GM12874 (cell line): ENCODE results near the gene GRM8.

Experiments used
- TF ChIP-seq, protein P1 (sequence below): IDR thresholded peaks from 2 replicates; pipeline ENCODE4 v1.5.1; 2011; ENCODE audit warnings: low read depth, mild to moderate bottlenecking, control low read depth, low read length, moderate library complexity; ENCODE audit not compliant: insufficient read depth

Gene GRM8

DNA sequence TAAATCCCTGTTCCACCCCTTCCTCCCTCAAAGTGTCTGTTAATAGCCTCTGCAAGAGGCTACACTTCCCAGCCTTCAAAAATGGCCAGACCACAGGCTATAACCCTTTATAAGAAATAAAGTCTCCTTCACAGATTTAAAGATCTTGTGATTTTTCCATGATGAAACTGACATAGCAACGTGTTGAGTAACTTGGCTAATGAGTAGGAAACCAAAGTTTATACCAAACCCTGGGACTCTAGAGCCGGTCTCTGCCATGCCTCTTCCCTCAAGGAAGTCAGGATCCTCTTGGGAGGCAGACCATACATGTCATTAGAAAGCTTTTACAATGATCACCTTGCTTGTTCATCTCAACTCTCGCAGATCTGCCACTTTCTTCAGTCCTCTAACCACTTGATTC is 44.4 kb downstream of the GRM8 start:
- TF ChIP-seq, protein P1, sequence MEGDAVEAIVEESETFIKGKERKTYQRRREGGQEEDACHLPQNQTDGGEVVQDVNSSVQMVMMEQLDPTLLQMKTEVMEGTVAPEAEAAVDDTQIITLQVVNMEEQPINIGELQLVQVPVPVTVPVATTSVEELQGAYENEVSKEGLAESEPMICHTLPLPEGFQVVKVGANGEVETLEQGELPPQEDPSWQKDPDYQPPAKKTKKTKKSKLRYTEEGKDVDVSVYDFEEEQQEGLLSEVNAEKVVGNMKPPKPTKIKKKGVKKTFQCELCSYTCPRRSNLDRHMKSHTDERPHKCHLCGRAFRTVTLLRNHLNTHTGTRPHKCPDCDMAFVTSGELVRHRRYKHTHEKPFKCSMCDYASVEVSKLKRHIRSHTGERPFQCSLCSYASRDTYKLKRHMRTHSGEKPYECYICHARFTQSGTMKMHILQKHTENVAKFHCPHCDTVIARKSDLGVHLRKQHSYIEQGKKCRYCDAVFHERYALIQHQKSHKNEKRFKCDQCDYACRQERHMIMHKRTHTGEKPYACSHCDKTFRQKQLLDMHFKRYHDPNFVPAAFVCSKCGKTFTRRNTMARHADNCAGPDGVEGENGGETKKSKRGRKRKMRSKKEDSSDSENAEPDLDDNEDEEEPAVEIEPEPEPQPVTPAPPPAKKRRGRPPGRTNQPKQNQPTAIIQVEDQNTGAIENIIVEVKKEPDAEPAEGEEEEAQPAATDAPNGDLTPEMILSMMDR: no peak

DNA sequence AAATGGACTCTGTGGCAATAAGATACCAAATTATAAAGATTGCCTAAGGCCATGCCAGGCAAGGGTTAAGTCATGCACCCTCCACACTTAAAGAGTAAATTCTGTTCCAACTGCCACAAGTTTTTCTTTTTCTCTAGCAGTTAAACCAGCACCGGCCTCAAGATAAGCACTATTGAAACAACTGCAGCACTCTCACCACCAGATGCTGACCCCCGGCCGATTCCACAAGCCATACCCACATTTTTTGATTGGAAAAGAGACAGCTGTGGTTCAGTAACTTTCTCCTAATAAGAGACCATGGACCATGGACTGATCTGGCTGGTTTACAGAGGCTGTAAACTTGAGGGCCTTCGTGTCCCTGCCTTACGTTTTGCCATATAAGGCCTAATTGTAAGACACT is 44.9 kb downstream of the GRM8 start:
- TF ChIP-seq, protein P1: no peak

DNA sequence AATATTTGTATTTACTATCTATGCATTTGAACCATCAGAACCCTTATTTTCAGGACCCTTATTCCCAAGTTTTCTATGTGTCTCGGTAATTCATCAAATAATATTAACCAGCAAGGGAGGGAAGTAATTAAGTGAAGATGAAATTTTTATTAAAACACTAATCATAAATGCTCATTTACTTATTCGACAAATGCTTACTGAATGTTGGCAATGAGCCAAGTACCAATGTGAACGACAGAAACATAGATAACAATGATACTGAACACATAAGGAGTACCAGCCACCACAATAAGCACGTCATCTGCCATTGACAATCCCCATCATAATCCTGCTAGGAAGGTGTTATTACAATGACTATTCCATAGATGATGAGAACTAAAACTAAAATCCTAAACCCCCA is 45.5 kb downstream of the GRM8 start:
- TF ChIP-seq, protein P1: no peak

DNA sequence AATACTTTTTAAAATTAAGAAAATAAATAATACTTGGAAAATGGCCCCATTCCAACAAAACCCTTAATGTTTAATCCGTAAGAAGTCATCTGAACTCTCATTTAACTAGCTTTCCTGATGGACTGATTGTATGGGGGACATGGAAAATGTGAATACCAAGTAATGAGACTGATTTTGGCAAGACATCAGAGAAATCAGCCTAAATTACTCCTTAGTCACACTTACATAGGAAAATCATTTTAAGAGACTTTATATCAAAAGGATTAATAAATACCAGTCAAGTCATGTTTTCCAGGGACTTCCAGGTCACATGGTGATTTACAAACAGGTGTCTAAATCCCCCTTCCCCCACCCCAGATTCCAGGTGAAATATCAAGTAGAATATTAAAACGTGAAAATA is 58.2 kb downstream of the GRM8 start:
- TF ChIP-seq, protein P1: no peak

DNA sequence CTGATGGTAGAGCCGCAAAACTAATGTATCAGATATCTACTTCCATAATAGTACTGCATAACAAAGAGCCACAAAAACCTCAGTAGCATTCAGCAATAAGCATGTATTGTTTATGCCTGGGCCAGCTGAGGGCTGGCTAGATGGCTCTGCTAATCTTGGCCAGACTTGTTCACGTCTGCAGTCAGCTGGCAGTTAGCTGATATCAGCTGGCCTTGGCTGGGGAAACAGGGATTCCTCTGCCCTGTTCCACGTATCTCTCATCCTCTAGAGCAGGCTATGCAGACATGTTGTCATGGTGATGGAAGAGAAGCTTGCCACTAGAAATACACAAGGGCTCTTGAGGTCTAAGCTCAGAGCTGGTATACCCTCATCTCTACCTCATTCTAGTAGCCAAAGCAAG is 62.9 kb downstream of the GRM8 start:
- TF ChIP-seq, protein P1: no peak

DNA sequence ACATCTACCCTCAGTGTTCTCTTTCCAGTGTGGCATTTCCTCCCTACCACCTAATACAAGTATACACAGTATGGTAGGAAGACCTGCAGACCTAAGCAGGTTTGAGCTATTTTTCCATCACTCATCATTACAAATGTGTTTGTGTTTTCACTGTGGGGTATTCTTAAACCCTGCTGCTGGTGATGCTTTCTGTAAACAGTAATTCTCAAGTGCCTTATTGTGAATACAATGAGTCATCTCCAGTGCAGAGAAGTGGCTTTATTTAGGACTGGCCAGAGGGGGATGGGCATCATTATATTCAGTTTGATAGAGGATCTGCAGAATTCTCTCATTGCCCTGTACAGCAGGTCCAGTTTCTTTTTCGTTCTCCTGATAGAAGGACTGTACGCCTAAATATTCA is 63.7 kb downstream of the GRM8 start:
- TF ChIP-seq, protein P1: no peak

DNA sequence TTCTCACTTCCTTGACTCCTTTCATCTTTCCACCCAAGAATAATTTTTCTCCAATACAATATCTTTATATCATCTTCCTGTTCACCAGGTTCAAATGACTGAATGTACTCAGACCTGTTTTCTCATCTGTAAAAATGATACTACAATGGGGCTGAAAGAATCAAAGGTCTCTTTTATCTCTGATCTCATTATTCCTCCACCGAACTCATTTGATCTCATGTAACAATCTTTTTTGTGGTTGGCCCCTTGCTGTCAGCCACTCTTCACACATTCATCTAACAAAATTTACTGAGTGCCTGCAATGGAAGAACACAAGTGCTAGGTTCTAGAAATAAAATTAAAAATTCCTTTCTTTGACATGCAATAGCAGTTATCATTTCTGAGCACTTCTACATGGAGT is 65.0 kb downstream of the GRM8 start:
- TF ChIP-seq, protein P1: no peak

DNA sequence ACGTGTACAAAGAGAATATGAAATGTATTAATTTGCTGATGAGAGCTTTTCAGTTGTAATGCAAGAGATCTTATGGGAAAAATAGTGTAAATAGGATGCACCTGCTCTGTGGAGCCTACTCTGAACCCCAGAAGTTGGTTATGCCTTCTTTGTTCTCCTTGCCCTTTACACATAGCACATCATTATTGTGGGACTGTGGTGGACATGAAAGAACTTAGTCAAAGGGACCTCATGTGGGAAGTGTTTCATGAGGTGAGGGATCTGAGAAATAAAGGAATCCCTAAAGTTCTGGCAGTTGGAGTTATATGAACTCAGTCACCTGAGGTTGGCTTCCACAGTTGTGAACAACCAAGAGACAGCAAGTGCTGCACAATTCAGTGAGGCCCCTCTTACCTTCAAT is 66.1 kb downstream of the GRM8 start:
- TF ChIP-seq, protein P1: no peak
